ENCODE results near the gene MLXIP. TPM values are rescaled to one million over a fixed set of nuclear protein-coding genes. Genes with fewer than 3 reads are reported as not detected.

The MLXIP gene
- total RNA-seq, 1 experiment from 2014 or later, result 16.7 TPM

GRCh38 chr12:122050706-122051105, 27.9 kb upstream of the MLXIP start:
- intact Hi-C loops (cut with micrococcal nuclease), result no loop called here
- H3K79me2 ChIP-seq (ENCODE audit: low read length), result no peaks in the 10 kb centered on the region

GRCh38 chr12:122051231-122051876, 27.2 kb upstream of the MLXIP start:
- no peak overlapping the region for H3K9ac ChIP-seq (ENCODE audit: low read length)
- H3K4me3 ChIP-seq (ENCODE audit: low read length), result no peak overlapping the region
- ATAC-seq (no peak), DNase-seq (no peak)
- H3K27ac ChIP-seq (ENCODE audit: low read length), result no peak overlapping the region
- H3K27me3 ChIP-seq (ENCODE audit: low read length), result no peaks in the 10 kb centered on the region
- H3K9me2 ChIP-seq (replicated peaks; ENCODE audit: low read length), result no peaks in the 10 kb centered on the region
- CTCF ChIA-PET, result no interaction called here
- H4K20me1 ChIP-seq (ENCODE audit: low read length), result no peaks in the 10 kb centered on the region
- H3K4me1 ChIP-seq (ENCODE audit: insufficient read depth, low read length), result no peaks in the 10 kb centered on the region
- TF ChIP-seq CTCF (conservative IDR thresholded peaks at IDR 0.05; ENCODE audit: low read depth, low read length) (no peak), EZH2 (IDR thresholded peaks at IDR 0.05; ENCODE audit: low read length, unreplicated experiment) (no peak), EZH2phosphoT487 (IDR thresholded peaks at IDR 0.05; ENCODE audit: borderline replicate concordance, low read length) (no peak)
- H3K4me2 ChIP-seq (ENCODE audit: low read length), result no peak overlapping the region
- H2AFZ ChIP-seq (ENCODE audit: low read length), result no peak overlapping the region
- H3F3A ChIP-seq (ENCODE audit: low read length, unreplicated experiment), result no peaks in the 10 kb centered on the region
- H3K36me3 ChIP-seq (ENCODE audit: low read depth, low read length), result peaks cover 20% of the 10 kb centered on the region
- BruUV-seq (replicated peaks), result no TSS peak
- intact Hi-C loops (cut with micrococcal nuclease), result no loop called here
- POLR2A ChIA-PET (ENCODE audit: unreplicated experiment), result no interaction called here
- no peaks in the 10 kb centered on the region for H3K9me3 ChIP-seq (ENCODE audit: low read length)
- no peaks in the 10 kb centered on the region for H3K79me2 ChIP-seq (ENCODE audit: low read length)

More at GRCh38 chr12:122050706-122051105, 27.9 kb upstream of the MLXIP start:
- ATAC-seq, result no peak
- H3K4me2 ChIP-seq (ENCODE audit: low read length), result no peak overlapping the region
- H3K36me3 ChIP-seq (ENCODE audit: low read depth, low read length), result peaks cover 18% of the 10 kb centered on the region
- no peak overlapping the region for H2AFZ ChIP-seq (ENCODE audit: low read length)
- no peaks in the 10 kb centered on the region for H3F3A ChIP-seq (ENCODE audit: low read length, unreplicated experiment)
- H3K9me3 ChIP-seq (ENCODE audit: low read length), result no peaks in the 10 kb centered on the region
- H3K4me1 ChIP-seq (ENCODE audit: insufficient read depth, low read length), result no peaks in the 10 kb centered on the region
- H3K9ac ChIP-seq (ENCODE audit: low read length), result no peak overlapping the region
- BruUV-seq (replicated peaks), result no TSS peak
- no peak overlapping the region for H3K4me3 ChIP-seq (ENCODE audit: low read length)
- no peak overlapping the region for H3K27ac ChIP-seq (ENCODE audit: low read length)
- ChIA-PET POLR2A (ENCODE audit: unreplicated experiment) (no interaction called here), CTCF (no interaction called here)
- no peaks in the 10 kb centered on the region for H4K20me1 ChIP-seq (ENCODE audit: low read length)
- no peaks in the 10 kb centered on the region for H3K9me2 ChIP-seq (replicated peaks; ENCODE audit: low read length)
- DNase-seq, result no peak
- no peak for TF ChIP-seq EZH2phosphoT487 (IDR thresholded peaks at IDR 0.05; ENCODE audit: borderline replicate concordance, low read length)
- no peak for TF ChIP-seq CTCF (conservative IDR thresholded peaks at IDR 0.05; ENCODE audit: low read depth, low read length)
- no peak for TF ChIP-seq EZH2 (IDR thresholded peaks at IDR 0.05; ENCODE audit: low read length, unreplicated experiment)
- no peaks in the 10 kb centered on the region for H3K27me3 ChIP-seq (ENCODE audit: low read length)

- no peak overlapping the region for H3K9ac ChIP-seq (ENCODE audit: low read length)
- intact Hi-C loops (cut with micrococcal nuclease), result no loop called here
- no peak for DNase-seq
- no peaks in the 10 kb centered on the region for H3K9me3 ChIP-seq (ENCODE audit: low read length)
- CTCF ChIA-PET, result no interaction called here
- H3K4me1 ChIP-seq (ENCODE audit: insufficient read depth, low read length), result no peaks in the 10 kb centered on the region
- no TSS peak for BruUV-seq (replicated peaks)
- H3K27me3 ChIP-seq (ENCODE audit: low read length), result no peaks in the 10 kb centered on the region
- H3K9me2 ChIP-seq (replicated peaks; ENCODE audit: low read length), result no peaks in the 10 kb centered on the region
- no peaks in the 10 kb centered on the region for H3F3A ChIP-seq (ENCODE audit: low read length, unreplicated experiment)
- no peak for TF ChIP-seq CTCF (conservative IDR thresholded peaks at IDR 0.05; ENCODE audit: low read depth, low read length)
- TF ChIP-seq EZH2phosphoT487 (IDR thresholded peaks at IDR 0.05; ENCODE audit: borderline replicate concordance, low read length), result no peak
- no peak for TF ChIP-seq EZH2 (IDR thresholded peaks at IDR 0.05; ENCODE audit: low read length, unreplicated experiment)
- no peaks in the 10 kb centered on the region for H4K20me1 ChIP-seq (ENCODE audit: low read length)
- H3K79me2 ChIP-seq (ENCODE audit: low read length), result no peaks in the 10 kb centered on the region
- H2AFZ ChIP-seq (ENCODE audit: low read length), result no peak overlapping the region
- POLR2A ChIA-PET (ENCODE audit: unreplicated experiment), result no interaction called here
- no peak overlapping the region for H3K4me2 ChIP-seq (ENCODE audit: low read length)
- no peak overlapping the region for H3K4me3 ChIP-seq (ENCODE audit: low read length)
- no peak overlapping the region for H3K27ac ChIP-seq (ENCODE audit: low read length)
- ATAC-seq, result no peak
- peaks cover 25% of the 10 kb centered on the region for H3K36me3 ChIP-seq (ENCODE audit: low read depth, low read length)
Observed at GRCh38 chr12:122052285-122052684, 26.3 kb upstream of the MLXIP start.

Measured in PC-3 (cell line).